ENCODE results near the gene PRICKLE4.
"Not testable (repeated sequence)": the region's sequence is repeated elsewhere in the genome, so short reads cannot be mapped to it uniquely, and the experiment has no call there.

The PRICKLE4 gene

GRCh38 chr6:41758641-41759035 is 21.9 kb upstream of the PRICKLE4 start:
- no peak for TF ChIP-seq CTCF (conservative IDR thresholded peaks at IDR 0.05; ENCODE audit: low read depth, low read length)
- H3K4me3 ChIP-seq (ENCODE audit: low read length) = no peak overlapping the region
- no peak for DNase-seq (ENCODE audit: low read depth)

- DNase-seq (ENCODE audit: low read depth) = no peak
- TF ChIP-seq CTCF (conservative IDR thresholded peaks at IDR 0.05; ENCODE audit: low read depth, low read length) = no peak
- no peak overlapping the region for H3K4me3 ChIP-seq (ENCODE audit: low read length)
These were observed 21.3 kb upstream of the PRICKLE4 start for GRCh38 chr6:41759106-41759904.

- no peak for TF ChIP-seq CTCF (conservative IDR thresholded peaks at IDR 0.05; ENCODE audit: low read depth, low read length)
- H3K4me3 ChIP-seq (ENCODE audit: low read length) = no peak overlapping the region
- DNase-seq (ENCODE audit: low read depth) = no peak
These were observed 20.5 kb upstream of the PRICKLE4 start for GRCh38 chr6:41759905-41760579.

- DNase-seq (ENCODE audit: low read depth) = no peak
- TF ChIP-seq CTCF (conservative IDR thresholded peaks at IDR 0.05; ENCODE audit: low read depth, low read length) = no peak
- no peak overlapping the region for H3K4me3 ChIP-seq (ENCODE audit: low read length)
These were observed 17.1 kb upstream of the PRICKLE4 start for GRCh38 chr6:41763470-41763869.

GRCh38 chr6:41766043-41766664 is 14.4 kb upstream of the PRICKLE4 start:
- DNase-seq (ENCODE audit: low read depth); H3K4me3 ChIP-seq (ENCODE audit: low read length): not testable (repeated sequence)

- no peak for DNase-seq (ENCODE audit: low read depth)
- no peak for TF ChIP-seq CTCF (conservative IDR thresholded peaks at IDR 0.05; ENCODE audit: low read depth, low read length)
- H3K4me3 ChIP-seq (ENCODE audit: low read length) = no peak overlapping the region
These were observed 13.3 kb upstream of the PRICKLE4 start for GRCh38 chr6:41767112-41767833.
